Glutamatergic neuron (in vitro differentiated cells): ENCODE measurements around the gene FUT3. TPM values are rescaled to one million over a fixed set of nuclear protein-coding genes. Genes with fewer than 3 reads are reported as not detected.

Source experiments
- DNase-seq: peaks from one replicate; pipeline ENCODE4 v3.0.0; 2022
- H3K27ac Mint-ChIP-seq: one replicate; pipeline ENCODE4 v1.8.0; 2020; ENCODE audit warnings: mild to moderate bottlenecking, mixed read lengths, inconsistent platforms; ENCODE audit not compliant: unreplicated experiment
- H3K27me3 Mint-ChIP-seq: one replicate; pipeline ENCODE4 v1.8.0; 2020; ENCODE audit warnings: mild to moderate bottlenecking, moderate library complexity, mixed read lengths, inconsistent platforms; ENCODE audit not compliant: unreplicated experiment
- H3K36me3 Mint-ChIP-seq: one replicate; pipeline ENCODE4 v1.8.0; 2020; ENCODE audit warnings: mild to moderate bottlenecking, mixed read lengths, inconsistent platforms; ENCODE audit not compliant: unreplicated experiment
- H3K4me1 Mint-ChIP-seq: one replicate; pipeline ENCODE4 v1.8.0; 2020; ENCODE audit warnings: mild to moderate bottlenecking, low read depth, mixed read lengths, inconsistent platforms; ENCODE audit not compliant: unreplicated experiment
- H3K4me3 Mint-ChIP-seq: one replicate; pipeline ENCODE4 v1.8.0; 2020; ENCODE audit warnings: mild to moderate bottlenecking, mixed read lengths, inconsistent platforms; ENCODE audit not compliant: unreplicated experiment
- H3K9me3 Mint-ChIP-seq: one replicate; pipeline ENCODE4 v1.8.0; 2020; ENCODE audit warnings: mild to moderate bottlenecking, moderate library complexity, mixed read lengths, inconsistent platforms; ENCODE audit not compliant: unreplicated experiment
- CTCF ChIP-seq: fragments of 200-600 bp; sonication (generic); IDR thresholded peaks from one replicate; pipeline ENCODE4 v1.5.0; 2021; ENCODE audit not compliant: partially characterized antibody, unreplicated experiment
- total RNA-seq: library from RNA; stranded (reverse); fragmentation: NEBNext Ultra II Directional; extraction: Animal tissue kit (Norgen Biotek cat#: 25700); gene quantifications from one replicate; pipeline ENCODE4 v1.2.1, GENCODE V29; 2021; ENCODE audit not compliant: unreplicated experiment

FUT3 gene
- total RNA-seq, 1 donor from 2014 or later, result not detected

- Mint-ChIP-seq H3K9me3 (peaks cover 4% of the 10 kb centered on the region), H3K4me1 (no peaks in the 10 kb centered on the region), H3K27me3 (peaks cover 8% of the 10 kb centered on the region), H3K27ac (no peak overlapping the region), H3K36me3 (no peaks in the 10 kb centered on the region), H3K4me3 (no peak overlapping the region)
- DNase-seq, result no peak
- TF ChIP-seq CTCF, result no peak
Observed at GRCh38 chr19:5865772-5866171, 14.5 kb upstream of the FUT3 start.

DNA sequence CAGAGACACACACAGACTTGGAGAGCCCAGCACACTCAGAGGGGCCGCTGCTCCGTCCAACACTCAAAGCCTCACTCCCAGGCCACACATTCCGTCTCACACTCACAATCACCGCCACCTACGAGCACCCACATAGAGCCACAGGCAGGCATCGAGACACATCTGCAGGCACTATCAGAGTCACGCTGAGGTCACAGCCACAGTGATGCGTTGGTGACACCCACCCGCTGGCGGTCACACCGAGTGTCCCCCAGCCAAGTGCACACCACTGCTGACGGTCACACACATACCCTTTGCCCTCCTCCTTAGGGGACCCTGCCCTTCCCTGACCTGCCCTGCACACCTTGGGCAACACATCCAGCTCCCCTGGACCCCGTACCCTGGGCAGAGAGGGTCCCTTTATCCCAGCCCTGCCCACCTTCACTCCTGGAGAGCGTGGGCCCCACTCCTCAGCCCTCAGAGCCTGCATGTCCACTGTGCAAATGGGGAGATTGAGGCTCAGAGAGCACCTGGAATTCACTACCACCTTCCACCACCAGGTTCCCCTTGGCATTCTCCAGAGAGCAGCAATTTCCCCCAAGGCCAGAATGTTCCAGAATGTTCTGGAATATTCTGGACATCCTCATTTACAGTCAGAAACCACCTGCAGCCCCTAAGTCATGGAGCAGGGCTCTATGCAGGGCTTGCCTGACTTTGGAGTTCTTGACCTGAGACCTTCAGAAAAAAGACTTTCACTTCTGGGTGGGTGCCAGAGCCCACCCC is 13.7 kb upstream of the FUT3 start:
- H3K27me3 Mint-ChIP-seq, result peaks cover 10% of the 10 kb centered on the region

DNA sequence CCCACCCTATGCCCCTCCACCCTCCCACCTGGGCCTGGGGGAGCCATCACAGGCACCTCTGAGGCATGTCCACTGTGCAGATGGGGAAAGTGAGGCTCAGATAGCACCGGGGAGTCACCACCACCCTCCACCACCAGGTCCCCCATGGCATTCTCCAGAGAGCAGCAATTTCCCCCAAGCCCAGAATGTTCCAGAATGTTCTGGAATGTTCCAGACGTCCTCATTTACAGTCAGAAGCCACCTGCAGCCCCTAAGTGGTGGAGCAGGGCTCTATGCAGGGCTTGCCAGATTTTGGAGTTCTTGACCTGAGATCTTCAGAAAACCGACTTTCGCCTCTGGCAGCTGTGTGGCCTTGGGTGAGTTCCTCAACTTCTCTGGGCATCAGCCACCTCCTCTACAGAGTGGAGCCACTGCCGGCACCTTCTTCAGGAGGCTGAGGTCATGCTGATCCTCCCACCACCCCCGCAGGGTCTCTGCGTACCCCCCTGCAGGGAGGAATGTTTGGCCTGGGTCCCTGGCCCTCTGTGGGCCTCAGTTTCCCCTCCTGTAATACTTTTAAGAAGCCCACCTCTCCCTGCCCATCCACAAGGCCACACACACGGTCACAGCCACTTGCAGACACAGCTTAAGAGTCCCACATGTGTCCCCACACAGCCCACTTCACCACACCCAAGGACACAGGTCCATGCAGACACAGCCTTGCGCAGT is 12.9 kb upstream of the FUT3 start:
- peaks cover 12% of the 10 kb centered on the region for H3K27me3 Mint-ChIP-seq
- H3K27ac Mint-ChIP-seq, result no peak overlapping the region
- DNase-seq, result no peak
- no peak for TF ChIP-seq CTCF
- H3K9me3 Mint-ChIP-seq, result peaks cover 4% of the 10 kb centered on the region
- H3K4me1 Mint-ChIP-seq, result no peaks in the 10 kb centered on the region
- H3K4me3 Mint-ChIP-seq, result no peak overlapping the region
- H3K36me3 Mint-ChIP-seq, result no peaks in the 10 kb centered on the region

More for the DNA sequence above, 13.7 kb upstream of the FUT3 start:
- Mint-ChIP-seq H3K4me1 (no peaks in the 10 kb centered on the region), H3K27ac (no peak overlapping the region), H3K4me3 (no peak overlapping the region), H3K9me3 (peaks cover 4% of the 10 kb centered on the region), H3K36me3 (no peaks in the 10 kb centered on the region)
- no peak for DNase-seq
- TF ChIP-seq CTCF, result peak; percentile 48

DNA sequence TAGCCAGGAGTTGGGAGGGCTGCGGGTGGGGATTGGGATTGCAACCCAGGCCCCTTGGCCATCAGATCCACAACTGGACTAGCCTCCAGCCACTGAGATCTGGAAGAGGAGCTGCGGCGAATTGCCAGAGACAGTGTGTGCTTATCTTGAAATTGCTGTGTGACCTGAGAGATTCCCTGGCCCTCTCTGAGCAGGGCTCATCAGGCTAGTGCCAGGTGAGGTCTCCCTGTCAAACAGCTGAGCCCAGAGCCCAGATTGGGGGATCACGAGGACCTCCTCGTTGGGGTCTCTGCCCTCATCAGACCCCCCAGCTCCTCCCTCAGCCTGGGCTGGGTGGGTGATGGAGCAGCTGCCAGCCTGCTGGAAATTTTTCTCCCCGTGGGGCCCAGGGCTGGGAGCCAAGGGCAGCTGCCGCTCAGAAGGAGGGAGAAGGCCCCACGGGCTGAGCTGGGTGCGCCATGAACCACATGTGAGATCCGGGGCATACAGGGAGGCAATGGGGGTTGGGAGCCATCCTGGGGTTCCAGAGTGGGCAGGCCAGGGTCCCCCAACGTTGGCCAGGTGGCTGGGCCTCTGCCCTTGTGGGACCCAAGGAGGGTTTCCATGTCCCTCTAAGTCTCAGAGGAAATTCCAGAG is 11.9 kb upstream of the FUT3 start:
- H3K27me3 Mint-ChIP-seq, result peaks cover 12% of the 10 kb centered on the region
- DNase-seq, result no peak
- no peak overlapping the region for H3K27ac Mint-ChIP-seq
- no peak for TF ChIP-seq CTCF
- H3K4me1 Mint-ChIP-seq, result no peaks in the 10 kb centered on the region
- no peaks in the 10 kb centered on the region for H3K36me3 Mint-ChIP-seq
- peaks cover 4% of the 10 kb centered on the region for H3K9me3 Mint-ChIP-seq
- no peak overlapping the region for H3K4me3 Mint-ChIP-seq
